Coronary artery (tissue), 2 donors: ENCODE results near the gene SAFB2.
A peak's percentile ranks its signal among the peaks of the same experiment; 100 is the strongest.

Experiments
- DNase-seq: peaks from one replicate; pipeline ENCODE4 v3.0.0-alpha.2; 2017; ENCODE audit warnings: low spot score
- H3K27ac ChIP-seq, 2 donors: fragments of 200-600 bp; sonication (generic); one replicate each; pipeline ENCODE4 v1.5.1; 2016 to 2019
- H3K4me3 ChIP-seq: fragments of 200-600 bp; sonication (generic); 2 replicates; pipeline ENCODE4 v1.5.1; 2016; ENCODE audit warnings: mild to moderate bottlenecking, moderate library complexity
- CTCF ChIP-seq: fragments of 200-600 bp; sonication (generic); IDR thresholded peaks from one replicate; pipeline ENCODE4 v1.5.1; 2019; ENCODE audit warnings: antibody characterized with exemption

Gene SAFB2

GRCh38 chr19:5586300-5587070, 36.1 kb downstream of the SAFB2 start:
- Histone ChIP-seq H3K4me3 (no peak overlapping the region), H3K27ac (peak overlapping the region in 1 of 2 donors; percentile 41)
- TF ChIP-seq CTCF: no peak
- no peak for DNase-seq

- H3K4me3 ChIP-seq: no peak overlapping the region
- peak overlapping the region in 1 of 2 donors; percentile 60 for H3K27ac ChIP-seq
- no peak for DNase-seq
- TF ChIP-seq CTCF: no peak
Measured at GRCh38 chr19:5585461-5586299, 36.9 kb downstream of the SAFB2 start.

- no peak for DNase-seq
- no peak for TF ChIP-seq CTCF
- H3K4me3 ChIP-seq: no peak overlapping the region
- no peak overlapping the region for H3K27ac ChIP-seq
Measured at GRCh38 chr19:5580161-5580571, 42.4 kb downstream of the SAFB2 start.

GRCh38 chr19:5579697-5580096, 42.9 kb downstream of the SAFB2 start:
- Histone ChIP-seq H3K27ac (no peak overlapping the region), H3K4me3 (no peak overlapping the region)
- DNase-seq: no peak
- no peak for TF ChIP-seq CTCF

GRCh38 chr19:5579286-5579685, 43.3 kb downstream of the SAFB2 start:
- TF ChIP-seq CTCF: no peak
- Histone ChIP-seq H3K4me3 (no peak overlapping the region), H3K27ac (no peak overlapping the region)
- no peak for DNase-seq

- peak overlapping the region; percentile 44 for H3K4me3 ChIP-seq
- peak; percentile 100 for TF ChIP-seq CTCF
- DNase-seq: no peak
- no peak overlapping the region for H3K27ac ChIP-seq
Measured at GRCh38 chr19:5578097-5578846, 44.3 kb downstream of the SAFB2 start.
